Activated CD4-positive, CD25-positive, alpha-beta regulatory T cell treated with anti-CD3 and anti-CD28 coated beads, Interleukin-2, amount 50 U/mL, for 72 hours (primary cell): ENCODE data around the gene NUP107.
A peak's percentile ranks its signal among the peaks of the same experiment; 100 is the strongest.

Experiments
- DNase-seq: peaks from one replicate; pipeline ENCODE4 v3.0.0; 2021

NUP107 gene

GRCh38 chr12:68743356-68743755 lies 56.6 kb downstream of the NUP107 start:
- no peak for DNase-seq

GRCh38 chr12:68745376-68745903 lies 58.7 kb downstream of the NUP107 start:
- DNase-seq, result no peak

GRCh38 chr12:68745904-68746571 lies 59.3 kb downstream of the NUP107 start, which contains the start of gene SLC35E3:
Gene SLC35E3 (plus strand): TSS chr12:68746176. CDS start chr12:68746378, 202 bp downstream.
- DNase-seq, result peak; percentile 95

- peak; percentile 63 for DNase-seq
These were observed 59.9 kb downstream of the NUP107 start for GRCh38 chr12:68746572-68747180.

- no peak for DNase-seq
These were observed 62.7 kb downstream of the NUP107 start for GRCh38 chr12:68749443-68749842.

- DNase-seq, result no peak
These were observed 63.1 kb downstream of the NUP107 start for GRCh38 chr12:68749861-68750260.

GRCh38 chr12:68750506-68750905 lies 63.7 kb downstream of the NUP107 start:
- no peak for DNase-seq

- DNase-seq, result no peak
These were observed 68.9 kb downstream of the NUP107 start for GRCh38 chr12:68755536-68756243.

- no peak for DNase-seq
These were observed 73.1 kb downstream of the NUP107 start for GRCh38 chr12:68759852-68760251.

DNA sequence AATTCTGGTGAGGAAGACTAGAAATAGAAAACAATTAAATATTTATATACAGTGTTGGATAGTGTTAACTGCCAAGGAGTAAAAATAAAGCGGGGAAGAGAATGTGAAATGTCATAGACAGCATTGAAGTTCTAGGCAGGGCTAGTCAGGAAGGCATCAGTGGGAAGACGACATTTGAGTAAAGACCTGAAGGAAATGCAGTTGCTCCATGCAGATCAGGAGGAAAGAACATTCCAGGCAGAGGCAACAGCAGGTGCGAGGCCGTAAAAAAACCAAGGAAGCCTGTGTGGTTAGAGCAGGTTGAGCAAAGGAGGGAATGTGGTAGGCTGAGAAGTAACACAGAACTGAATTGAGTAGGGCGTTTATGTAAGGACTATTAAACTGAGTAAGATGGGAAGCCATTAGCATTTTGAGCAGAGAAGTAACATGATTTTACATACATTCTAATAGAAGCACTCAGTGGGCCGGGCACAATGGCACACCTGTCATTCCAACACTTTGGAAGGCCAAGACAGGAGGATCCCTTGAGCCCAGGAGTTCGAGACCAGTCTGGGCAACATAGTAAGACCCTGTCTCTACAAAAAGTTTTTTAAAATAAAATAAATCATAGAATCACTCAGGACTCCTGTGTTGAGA lies 74.1 kb downstream of the NUP107 start:
- no peak for DNase-seq

DNA sequence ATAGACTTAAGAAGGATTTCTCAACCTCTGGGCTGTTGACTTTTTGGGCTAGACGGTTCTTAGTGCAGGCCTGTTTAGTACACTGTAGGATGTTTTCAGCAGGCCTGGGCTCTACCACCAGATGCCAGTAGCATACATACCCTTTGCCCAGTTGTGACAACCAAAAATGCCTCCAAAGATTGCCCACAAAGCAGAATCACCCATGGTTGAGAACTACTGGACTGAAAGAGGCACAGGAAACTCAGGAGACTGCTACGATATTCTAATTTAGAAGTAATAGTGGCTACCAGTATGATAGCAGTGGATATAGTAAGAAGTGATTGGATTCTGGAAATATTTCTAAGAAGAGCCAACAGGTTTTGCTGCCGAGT lies 74.6 kb downstream of the NUP107 start:
- no peak for DNase-seq

GRCh38 chr12:68761901-68762630 lies 75.3 kb downstream of the NUP107 start:
- DNase-seq, result no peak

- DNase-seq, result no peak
These were observed 75.9 kb downstream of the NUP107 start for GRCh38 chr12:68762691-68763090.

DNA sequence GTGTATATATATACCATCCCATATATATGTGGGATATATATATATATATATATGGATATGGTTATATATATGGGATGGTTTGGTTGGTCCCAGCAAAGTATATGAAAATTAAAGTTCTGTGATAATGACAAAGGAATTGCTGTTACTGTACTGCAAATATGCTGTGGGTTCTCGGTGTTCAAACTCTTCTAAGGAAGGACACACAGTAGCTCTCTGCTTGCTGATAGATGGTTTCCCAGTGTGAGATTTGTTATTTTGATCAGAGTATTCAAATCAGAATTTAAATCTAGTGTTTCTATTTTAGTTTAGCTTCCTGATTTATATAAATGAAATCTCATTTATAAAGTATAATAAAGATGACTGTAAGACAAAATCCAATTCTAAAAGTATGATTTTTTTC lies 78.9 kb downstream of the NUP107 start:
- no peak for DNase-seq

DNA sequence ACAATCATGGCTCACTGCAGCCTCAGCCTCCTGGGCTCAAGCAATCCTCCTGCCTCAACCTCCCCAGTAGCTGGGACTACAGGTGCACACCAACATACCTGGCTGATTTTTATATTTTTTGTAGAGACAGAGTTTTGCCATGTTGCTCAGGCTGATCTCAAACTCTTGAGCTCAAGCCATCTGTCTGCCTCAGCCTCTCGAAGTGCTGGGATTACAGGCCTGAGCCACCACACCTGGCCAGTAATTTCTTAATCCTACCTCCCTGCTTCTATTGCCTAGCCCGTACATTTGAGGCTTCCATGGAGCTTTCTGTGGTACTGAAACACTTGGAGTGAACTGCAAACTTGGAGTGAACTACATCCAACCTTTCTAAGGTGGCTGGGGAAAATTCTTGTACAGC lies 79.9 kb downstream of the NUP107 start:
- no peak for DNase-seq

GRCh38 chr12:68767191-68767590 lies 80.4 kb downstream of the NUP107 start:
- no peak for DNase-seq

GRCh38 chr12:68768431-68768939 lies 81.7 kb downstream of the NUP107 start:
- DNase-seq, result no peak

- DNase-seq, result no peak
These were observed 83.2 kb downstream of the NUP107 start for GRCh38 chr12:68769941-68770340.

- DNase-seq, result no peak
These were observed 84.6 kb downstream of the NUP107 start for GRCh38 chr12:68771223-68771925.

DNA sequence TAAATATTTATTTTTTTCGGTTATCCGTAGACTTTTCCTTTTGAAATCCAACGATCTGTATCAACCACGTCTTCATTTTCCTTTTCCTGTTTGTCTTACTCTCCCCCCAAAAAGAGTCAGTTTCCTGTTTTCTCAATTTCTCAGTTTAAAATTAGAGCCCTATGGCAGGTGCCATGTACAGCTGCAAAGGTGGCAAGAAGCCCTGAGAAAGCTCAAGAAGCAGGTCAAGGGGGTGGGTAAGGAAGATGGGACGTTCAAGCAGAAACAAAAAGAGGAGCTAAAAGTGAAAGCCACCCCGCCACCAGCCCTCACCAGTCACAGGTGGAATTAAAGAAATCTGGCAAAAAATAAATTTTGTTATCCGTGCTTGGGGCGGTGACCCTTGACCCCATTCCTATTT lies 85.9 kb downstream of the NUP107 start:
- DNase-seq, result no peak

DNA sequence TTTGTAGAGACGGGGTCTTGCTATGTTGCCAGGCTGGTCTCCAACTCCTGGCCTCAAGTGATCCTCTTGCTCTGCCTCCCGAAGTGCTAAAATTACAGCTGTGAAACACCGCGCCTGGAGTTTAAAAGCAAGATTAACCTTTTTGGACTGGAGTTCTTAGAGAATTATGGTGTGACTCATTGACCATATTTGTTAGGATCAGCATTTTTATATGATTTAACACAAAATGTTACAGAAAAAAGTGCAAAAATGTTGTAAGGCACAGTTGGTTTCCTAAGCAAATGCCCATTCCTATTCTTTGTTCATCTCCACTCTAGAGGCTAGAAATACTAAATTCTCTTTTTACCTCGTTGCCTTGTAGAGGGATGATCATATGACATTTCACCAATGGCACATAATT lies 86.8 kb downstream of the NUP107 start:
- DNase-seq, result no peak

GRCh38 chr12:68775121-68775630 lies 88.4 kb downstream of the NUP107 start:
- no peak for DNase-seq
